NOMO-1 treated with DMSO at 0.1 percent for 48 hours (cell line): ENCODE results near the gene COA6.
"Not testable (repeated sequence)": the region's sequence is repeated elsewhere in the genome, so short reads cannot be mapped to it uniquely, and the experiment has no call there.

Experiments
- DNase-seq: peaks from one replicate; lab custom pipeline; 2025; ENCODE audit not compliant: unreplicated experiment; lab: John Stamatoyannopoulos, UW

COA6 gene

GRCh38 chr1:234373064-234373958 lies at the start of gene COA6:
COA6 (plus strand) TSS chr1:234373456; CDS start chr1:234373467, 11 bp downstream.
- DNase-seq, result peak; percentile 93

GRCh38 chr1:234324821-234325220 lies 48.4 kb upstream of the COA6 start:
- DNase-seq, result no peak

GRCh38 chr1:234325878-234326496 lies 47.3 kb upstream of the COA6 start:
- no peak for DNase-seq

GRCh38 chr1:234326497-234327366 lies 46.5 kb upstream of the COA6 start:
- DNase-seq, result peak; percentile 67

GRCh38 chr1:234327577-234328164 lies 45.6 kb upstream of the COA6 start:
- DNase-seq, result no peak

- DNase-seq, result no peak
These were observed 42.4 kb upstream of the COA6 start for GRCh38 chr1:234330843-234331215.

- peak; percentile 86 for DNase-seq
These were observed 41.7 kb upstream of the COA6 start for GRCh38 chr1:234331507-234331906.

GRCh38 chr1:234336359-234336758 lies 36.9 kb upstream of the COA6 start:
- DNase-seq, result no peak

- no peak for DNase-seq
These were observed 36.0 kb upstream of the COA6 start for GRCh38 chr1:234337233-234337632.

- DNase-seq, result no peak
These were observed 32.7 kb upstream of the COA6 start for GRCh38 chr1:234340528-234340927.

GRCh38 chr1:234342774-234343173 lies 30.5 kb upstream of the COA6 start:
- DNase-seq, result no peak

GRCh38 chr1:234345237-234345636 lies 28.0 kb upstream of the COA6 start:
- no peak for DNase-seq

GRCh38 chr1:234348964-234349363 lies 24.3 kb upstream of the COA6 start:
- DNase-seq, result no peak

GRCh38 chr1:234355782-234356510 lies 17.3 kb upstream of the COA6 start:
- no peak for DNase-seq

- not testable (repeated sequence) for DNase-seq
These were observed 16.5 kb upstream of the COA6 start for GRCh38 chr1:234356615-234357269.

GRCh38 chr1:234357831-234358230 lies 15.4 kb upstream of the COA6 start:
- no peak for DNase-seq

- no peak for DNase-seq
These were observed 12.1 kb upstream of the COA6 start for GRCh38 chr1:234361102-234361603.

- no peak for DNase-seq
These were observed 10.7 kb upstream of the COA6 start for GRCh38 chr1:234362558-234362957.

GRCh38 chr1:234368320-234369032 lies 4.8 kb upstream of the COA6 start:
- no peak for DNase-seq
